Hepatocyte (in vitro differentiated cells): ENCODE measurements around the gene EVX2. TPM values are rescaled to one million over a fixed set of nuclear protein-coding genes. Genes with fewer than 3 reads are reported as not detected.
A peak's percentile ranks its signal among the peaks of the same experiment; 100 is the strongest.

ENCODE experiments used
- DNase-seq: peaks from one replicate; pipeline ENCODE4 v3.0.0-alpha.2; 2016; ENCODE audit warnings: low spot score
- H2AFZ ChIP-seq: fragments of 200-600 bp; sonication (generic); 2 replicates; pipeline ENCODE4 v1.6.0; 2016; ENCODE audit warnings: antibody characterized with exemption, mild to moderate bottlenecking
- H3K27ac ChIP-seq: fragments of 200-600 bp; sonication (generic); 2 replicates; pipeline ENCODE4 v1.5.1; 2016; ENCODE audit warnings: mild to moderate bottlenecking
- H3K27me3 ChIP-seq: fragments of 200-600 bp; sonication (generic); 2 replicates; pipeline ENCODE4 v1.6.1; 2016
- H3K36me3 ChIP-seq: fragments of 200-600 bp; sonication (generic); replicated peaks from 2 replicates; pipeline ENCODE4 v1.5.1; 2016; ENCODE audit warnings: low read depth; ENCODE audit not compliant: insufficient read depth
- H3K4me1 ChIP-seq: fragments of 200-600 bp; sonication (generic); 2 replicates; pipeline ENCODE4 v1.5.1; 2016; ENCODE audit warnings: mild to moderate bottlenecking, moderate library complexity; ENCODE audit not compliant: insufficient read depth
- H3K4me2 ChIP-seq: fragments of 200-600 bp; sonication (generic); 2 replicates; pipeline ENCODE4 v1.6.0; 2016
- H3K4me3 ChIP-seq: fragments of 200-600 bp; sonication (generic); 2 replicates; pipeline ENCODE4 v1.5.1; 2016; ENCODE audit warnings: mild to moderate bottlenecking
- H3K79me2 ChIP-seq: fragments of 200-600 bp; sonication (generic); 2 replicates; pipeline ENCODE4 v1.6.0; 2017; ENCODE audit warnings: mild to moderate bottlenecking
- H3K9me2 ChIP-seq: fragments of 200-600 bp; sonication (generic); replicated peaks from 2 replicates; pipeline ENCODE4 v1.6.0; 2017; ENCODE audit warnings: mild to moderate bottlenecking; ENCODE audit not compliant: insufficient read depth
- H3K9me3 ChIP-seq: fragments of 200-600 bp; sonication (generic); 2 replicates; pipeline ENCODE4 v1.5.1; 2016; ENCODE audit warnings: low read depth, mild to moderate bottlenecking
- H4K20me1 ChIP-seq: fragments of 200-600 bp; sonication (generic); 2 replicates; pipeline ENCODE4 v1.6.0; 2016; ENCODE audit warnings: mild to moderate bottlenecking; ENCODE audit not compliant: insufficient read depth, poor library complexity, severe bottlenecking
- CTCF ChIP-seq: fragments of 200-600 bp; sonication (generic); IDR thresholded peaks from 2 replicates; pipeline ENCODE4 v1.5.1; 2016; ENCODE audit warnings: antibody characterized with exemption, mild to moderate bottlenecking; ENCODE audit not compliant: poor library complexity
- EZH2 ChIP-seq: fragments of 200-600 bp; sonication (generic); IDR thresholded peaks from 2 replicates; pipeline ENCODE4 v1.6.1; 2016; ENCODE audit warnings: antibody characterized with exemption, mild to moderate bottlenecking, borderline replicate concordance
- EZH2phosphoT487 ChIP-seq: fragments of 200-600 bp; sonication (generic); IDR thresholded peaks from one replicate; pipeline ENCODE4 v1.6.1; 2018; ENCODE audit warnings: antibody characterized with exemption, mild to moderate bottlenecking, low read depth, moderate library complexity; ENCODE audit not compliant: unreplicated experiment, severe bottlenecking
- WGBS: methylation state at CpG from one replicate; pipeline ENCODE4 v1.1.6; 2016; ENCODE audit warnings: low lambda C conversion rate; ENCODE audit errors: missing lambda C conversion rate; 5-methylcytosine and 5-hydroxymethylcytosine counted together
- polyA plus RNA-seq: library from polyadenylated mRNA; unstranded; fragments of >200 nt; fragmentation: Nextera tagmentation; extraction: Ambion mirVana; gene quantifications from 2 replicates; pipeline ENCODE4 v1.2.1, GENCODE V29; 2016
- total RNA-seq: library from RNA; depleted of rRNA; stranded (reverse); fragments of >200 nt; gene quantifications from 2 replicates; pipeline ENCODE4 v1.2.3, GENCODE V29; 2014

Gene EVX2
- total and polyA plus RNA-seq, 2 experiments from 2014 or later: 1.7 to 3.5 TPM

GRCh38 chr2:176112375-176113302 is 28.9 kb upstream of the EVX2 start:
- no peak for TF ChIP-seq CTCF
- peak; percentile 44 for TF ChIP-seq EZH2phosphoT487
- Histone ChIP-seq H3K36me3 (no peaks in the 10 kb centered on the region), H2AFZ (no peak overlapping the region), H3K27me3 (peaks cover 97% of the 10 kb centered on the region), H3K4me1 (no peaks in the 10 kb centered on the region), H3K9me3 (peaks cover 3% of the 10 kb centered on the region), H3K4me2 (peak overlapping the region; percentile 73), H3K4me3 (no peak overlapping the region), H3K27ac (no peak overlapping the region), H3K9me2 (no peaks in the 10 kb centered on the region), H3K79me2 (peaks cover 67% of the 10 kb centered on the region), H4K20me1 (peaks cover 69% of the 10 kb centered on the region)
- DNase-seq: no peak
- WGBS: 35% methylated on average over 40 of the region's 40 CpGs

- Histone ChIP-seq H3K79me2 (peaks cover 66% of the 10 kb centered on the region), H3K4me2 (peak overlapping the region; percentile 73), H3K4me1 (no peaks in the 10 kb centered on the region), H3K4me3 (no peak overlapping the region), H3K27ac (no peak overlapping the region), H3K9me3 (peaks cover 3% of the 10 kb centered on the region), H3K36me3 (no peaks in the 10 kb centered on the region), H3K27me3 (peaks cover 94% of the 10 kb centered on the region), H2AFZ (no peak overlapping the region), H4K20me1 (peaks cover 63% of the 10 kb centered on the region), H3K9me2 (no peaks in the 10 kb centered on the region)
- WGBS: 16% methylated on average over 29 of the region's 29 CpGs
- no peak for DNase-seq
- TF ChIP-seq EZH2 (no peak), CTCF (no peak), EZH2phosphoT487 (no peak)
These were observed 28.1 kb upstream of the EVX2 start for GRCh38 chr2:176111846-176112374.

- 9% methylated on average over 16 of the region's 16 CpGs for WGBS
These were observed 27.5 kb upstream of the EVX2 start for GRCh38 chr2:176111309-176111663.

More at GRCh38 chr2:176111309-176111663, 27.5 kb upstream of the EVX2 start:
- Histone ChIP-seq H3K27me3 (peaks cover 94% of the 10 kb centered on the region), H3K4me2 (peak overlapping the region; percentile 73), H3K9me2 (no peaks in the 10 kb centered on the region), H3K4me1 (no peaks in the 10 kb centered on the region), H3K27ac (no peak overlapping the region), H4K20me1 (peaks cover 58% of the 10 kb centered on the region), H3K36me3 (no peaks in the 10 kb centered on the region), H2AFZ (no peak overlapping the region), H3K9me3 (peaks cover 3% of the 10 kb centered on the region), H3K79me2 (peaks cover 69% of the 10 kb centered on the region), H3K4me3 (no peak overlapping the region)
- peak; percentile 76 for DNase-seq
- TF ChIP-seq EZH2phosphoT487 (no peak), EZH2 (peak; percentile 81), CTCF (peak; percentile 82)
